HCT116 (cell line): ENCODE measurements around the gene CTXN3. TPM values are rescaled to one million over a fixed set of nuclear protein-coding genes. Genes with fewer than 3 reads are reported as not detected.

Experiments used
- ATAC-seq: fragments of 200-7000 bp; cut with Tn5 transposase; 2 replicates; pipeline ENCODE4 v1.9.1; 2020; ENCODE audit warnings: mild to moderate bottlenecking, moderate library complexity
- BruUV-seq: library from RNA; stranded (reverse); fragments of 400-500 nt; replicated peaks from 2 replicates; lab custom pipeline; 2021; lab: Mats Ljungman, UMichigan
- CTCF ChIA-PET: fragments of 300-600 bp; sonication (Branson Sonifier 250); formaldehyde crosslinking; loops from one replicate; lab custom pipeline; 2021; ENCODE audit warnings: antibody characterized with exemption; lab: Charles Lee
- POLR2A ChIA-PET: fragments of 300-600, 350-600 bp; sonication (Branson Sonifier 250); formaldehyde crosslinking; loops from one replicate; lab custom pipeline; 2021; ENCODE audit warnings: antibody characterized with exemption; lab: Charles Lee
- RAD21 ChIA-PET, 2 experiments: fragments of 300-600 bp; sonication (Branson Sonifier 250); formaldehyde crosslinking; loops; one replicate each; lab custom pipeline; 2023; ENCODE audit warnings: low total read pairs in 2 of 2; ENCODE audit not compliant: uncharacterized antibody in 2 of 2, unreplicated experiment in 2 of 2, low non-redundant PET in 1 of 2; lab: Charles Lee
- DNase-seq: peaks from one replicate; pipeline ENCODE4 v3.0.0-alpha.2; 2010; ENCODE audit warnings: low read depth, low spot score
- H2AFZ ChIP-seq: fragments of 200-600 bp; shearing (Covaris generic), sonication (generic); 2 replicates; pipeline ENCODE4 v1.6.1; 2017; ENCODE audit warnings: low read depth, mixed run types, mixed read lengths, antibody characterized with exemption, low read length; ENCODE audit not compliant: poor library complexity, severe bottlenecking
- H3K27ac ChIP-seq: 2 replicates; pipeline ENCODE4 v1.5.1; 2012; ENCODE audit warnings: low read depth, low read length
- H3K27me3 ChIP-seq: fragments of 200-600 bp; sonication (generic); 2 replicates; pipeline ENCODE4 v1.6.1; 2016; ENCODE audit warnings: mixed run types, low read length, mixed read lengths; ENCODE audit not compliant: insufficient read depth
- H3K36me3 ChIP-seq, 2 experiments: fragments of 200-500 bp in 1 of 2; fragments of 200-600 bp in 1 of 2; sonication (Bioruptor generic) in 1 of 2; sonication (generic) in 1 of 2; 2 replicates each; pipeline versions ENCODE4 v1.5.1 to v1.6.1; 2014 to 2016; ENCODE audit warnings: low read length in 2 of 2, inconsistent platforms in 1 of 2, mixed read lengths in 1 of 2, mixed run types in 1 of 2; ENCODE audit not compliant: insufficient read depth in 2 of 2, control insufficient read depth in 1 of 2
- H3K4me1 ChIP-seq, 2 experiments: fragments of 200-600 bp in 1 of 2; sonication (generic) in 1 of 2; 2 replicates each; pipeline versions ENCODE4 v1.5.1 to v1.6.1; 2012 to 2017; ENCODE audit warnings: low read length in 2 of 2, inconsistent platforms in 1 of 2, mild to moderate bottlenecking in 1 of 2, mixed read lengths in 1 of 2, mixed run types in 1 of 2, moderate library complexity in 1 of 2; ENCODE audit not compliant: insufficient read depth in 2 of 2, control insufficient read depth in 1 of 2
- H3K4me2 ChIP-seq: fragments of 200-600 bp; sonication (generic); 2 replicates; pipeline ENCODE4 v1.6.1; 2017; ENCODE audit warnings: mixed run types, low read length, mixed read lengths
- H3K4me3 ChIP-seq, 2 experiments: fragments of 200-600 bp in 1 of 2; sonication (generic) in 1 of 2; replicated peaks in 1 of 2; 2 replicates each; pipeline ENCODE4 v1.5.1; 2011 to 2016; ENCODE audit warnings: low read length in 2 of 2, control low read depth in 1 of 2, low read depth in 1 of 2, mild to moderate bottlenecking in 1 of 2, mixed read lengths in 1 of 2, mixed run types in 1 of 2
- H3K79me2 ChIP-seq: fragments of 200-600 bp; sonication (generic); 2 replicates; pipeline ENCODE4 v1.6.1; 2017; ENCODE audit warnings: mild to moderate bottlenecking, mixed run types, low read length, moderate library complexity, mixed read lengths; ENCODE audit not compliant: insufficient read depth
- H3K9ac ChIP-seq: fragments of 200-600 bp; sonication (generic); 2 replicates; pipeline ENCODE4 v1.6.1; 2016; ENCODE audit warnings: low read length, mixed read lengths
- H3K9me2 ChIP-seq: fragments of 200-600 bp; sonication (generic), shearing (Covaris generic); 2 replicates; pipeline ENCODE4 v1.6.1; 2017; ENCODE audit warnings: mixed run types, mild to moderate bottlenecking, moderate library complexity; ENCODE audit not compliant: insufficient read depth
- H3K9me3 ChIP-seq, 2 experiments: fragments of 200-500 bp in 1 of 2; fragments of 200-600 bp in 1 of 2; sonication (Bioruptor generic) in 1 of 2; sonication (generic) in 1 of 2; 2 replicates each; pipeline ENCODE4 v1.6.1; 2014 to 2017; ENCODE audit warnings: low read length in 2 of 2, mixed read lengths in 2 of 2, inconsistent platforms in 1 of 2, low read depth in 1 of 2, mild to moderate bottlenecking in 1 of 2, mixed run types in 1 of 2, moderate library complexity in 1 of 2; ENCODE audit not compliant: control insufficient read depth in 1 of 2, insufficient read depth in 1 of 2
- H4K20me1 ChIP-seq: fragments of 200-600 bp; sonication (generic), shearing (Covaris generic); 2 replicates; pipeline ENCODE4 v1.6.1; 2017; ENCODE audit warnings: mixed run types, mild to moderate bottlenecking, moderate library complexity; ENCODE audit not compliant: insufficient read depth
- ELF1 ChIP-seq: IDR thresholded peaks from 2 replicates; pipeline ENCODE4 v1.6.1; 2012; ENCODE audit warnings: low read depth, borderline replicate concordance
- JUND ChIP-seq: IDR thresholded peaks from 2 replicates; pipeline ENCODE4 v1.6.1; 2012
- MAX ChIP-seq: IDR thresholded peaks from 2 replicates; pipeline ENCODE4 v1.6.1; 2012
- POLR2A ChIP-seq: IDR thresholded peaks from 2 replicates; pipeline ENCODE4 v1.7.0; 2011; ENCODE audit warnings: borderline replicate concordance; ENCODE audit not compliant: insufficient read depth, insufficient read length; ENCODE audit errors: extremely low read depth
- POLR2AphosphoS5 ChIP-seq: IDR thresholded peaks from 2 replicates; pipeline ENCODE4 v1.6.1; 2011; ENCODE audit warnings: mild to moderate bottlenecking, low read depth, low read length, moderate library complexity
- RAD21 ChIP-seq: IDR thresholded peaks from 2 replicates; pipeline ENCODE4 v1.6.1; 2012; ENCODE audit warnings: low read depth, mild to moderate bottlenecking
- REST ChIP-seq: IDR thresholded peaks from 2 replicates; pipeline ENCODE4 v1.6.1; 2012; ENCODE audit warnings: low read depth
- SRF ChIP-seq: IDR thresholded peaks from 2 replicates; pipeline ENCODE4 v1.6.1; 2012; ENCODE audit warnings: low read depth
- ZFX ChIP-seq: fragments of 450-650 bp; IDR thresholded peaks from 2 replicates; pipeline ENCODE4 v1.6.1; 2017
- intact Hi-C: fragments of 100-400 bp; cut with micrococcal nuclease; formaldehyde crosslinking; loops from 2 replicates; pipeline ENCODE4 v1.10.0; 2022
- total RNA-seq: library from RNA; stranded (reverse); gene quantifications from one replicate; pipeline ENCODE4 v1.2.1, GENCODE V29; 2021; ENCODE audit not compliant: unreplicated experiment

Gene CTXN3
- total RNA-seq, 1 experiment from 2014 or later, result not detected

- ChIA-PET RAD21 (no interaction called here), POLR2A (no interaction called here), CTCF (no interaction called here)
- Histone ChIP-seq H3K4me3 (no peak overlapping the region), H3K36me3 (no peaks in the 10 kb centered on the region), H3K9me2 (no peaks in the 10 kb centered on the region), H3K4me2 (no peak overlapping the region), H3K9ac (no peak overlapping the region), H3K79me2 (no peaks in the 10 kb centered on the region), H4K20me1 (no peaks in the 10 kb centered on the region), H3K4me1 (no peaks in the 10 kb centered on the region), H3K27ac (no peak overlapping the region), H3K9me3 (no peaks in the 10 kb centered on the region), H2AFZ (no peak overlapping the region), H3K27me3 (no peaks in the 10 kb centered on the region)
- no TSS peak for BruUV-seq
- no peak for ATAC-seq
- intact Hi-C loops, result no loop called here
- no peak for DNase-seq
- no peak for TF ChIP-seq RAD21
- TF ChIP-seq POLR2AphosphoS5, result no peak
- TF ChIP-seq ELF1, result no peak
- TF ChIP-seq REST, result no peak
- TF ChIP-seq SRF, result no peak
- TF ChIP-seq ZFX, result no peak
- no peak for TF ChIP-seq MAX
- no peak for TF ChIP-seq JUND
- no peak for TF ChIP-seq POLR2A
Measured at GRCh38 chr5:127619908-127620479, 28.9 kb upstream of the CTXN3 start.
